ENCODE data around the gene CHAD. TPM values are rescaled to one million over a fixed set of nuclear protein-coding genes. Genes with fewer than 3 reads are reported as not detected.

The CHAD gene
- total RNA-seq, 1 donor from 2014 or later: not detected

DNA sequence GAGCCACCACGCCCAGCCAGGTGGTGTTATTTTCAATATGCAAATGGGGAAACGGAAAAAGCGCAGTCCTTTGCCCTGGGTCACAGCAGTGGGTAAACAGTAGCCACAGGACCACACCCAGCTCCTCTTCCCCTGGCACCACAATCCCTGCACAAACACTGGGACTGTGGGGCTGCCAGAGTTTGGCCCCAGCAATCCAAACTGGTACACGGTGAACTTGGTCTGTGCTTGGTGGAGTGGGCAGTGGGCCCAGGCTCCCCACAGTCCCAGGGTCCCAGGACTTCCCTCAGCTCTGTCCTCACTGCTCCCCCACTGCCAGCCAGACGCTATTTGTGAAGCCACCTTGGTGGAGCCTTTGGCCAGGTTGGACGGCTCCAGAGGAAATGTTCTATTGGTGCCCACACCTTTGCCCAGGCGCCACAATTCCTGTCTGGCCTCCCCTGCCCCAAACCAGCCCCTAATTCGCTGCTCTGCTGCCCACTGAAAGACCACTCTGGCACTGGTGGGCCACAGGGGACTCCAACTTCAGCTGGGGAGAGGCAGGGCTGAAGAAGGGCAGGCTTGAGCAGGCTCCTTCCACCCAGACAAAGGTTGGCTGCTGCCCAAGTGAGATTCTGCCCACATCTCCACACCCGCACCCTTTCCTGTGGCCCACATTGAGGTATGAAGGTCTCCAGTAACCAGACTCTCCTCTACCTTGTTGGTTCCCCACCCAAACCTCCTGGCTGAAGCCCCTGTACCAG is 2.1 kb downstream of the CHAD start:
- Mint-ChIP-seq H3K27me3 (ENCODE audit: unreplicated experiment) (peaks cover 13% of the 10 kb centered on the region), H3K27ac (ENCODE audit: unreplicated experiment) (no peak overlapping the region), H3K36me3 (ENCODE audit: unreplicated experiment) (no peaks in the 10 kb centered on the region), H3K4me3 (ENCODE audit: unreplicated experiment) (no peak overlapping the region), H3K9me3 (ENCODE audit: unreplicated experiment) (peaks cover 1% of the 10 kb centered on the region), H3K4me1 (ENCODE audit: low read depth, unreplicated experiment) (no peaks in the 10 kb centered on the region)
- TF ChIP-seq, protein P1, sequence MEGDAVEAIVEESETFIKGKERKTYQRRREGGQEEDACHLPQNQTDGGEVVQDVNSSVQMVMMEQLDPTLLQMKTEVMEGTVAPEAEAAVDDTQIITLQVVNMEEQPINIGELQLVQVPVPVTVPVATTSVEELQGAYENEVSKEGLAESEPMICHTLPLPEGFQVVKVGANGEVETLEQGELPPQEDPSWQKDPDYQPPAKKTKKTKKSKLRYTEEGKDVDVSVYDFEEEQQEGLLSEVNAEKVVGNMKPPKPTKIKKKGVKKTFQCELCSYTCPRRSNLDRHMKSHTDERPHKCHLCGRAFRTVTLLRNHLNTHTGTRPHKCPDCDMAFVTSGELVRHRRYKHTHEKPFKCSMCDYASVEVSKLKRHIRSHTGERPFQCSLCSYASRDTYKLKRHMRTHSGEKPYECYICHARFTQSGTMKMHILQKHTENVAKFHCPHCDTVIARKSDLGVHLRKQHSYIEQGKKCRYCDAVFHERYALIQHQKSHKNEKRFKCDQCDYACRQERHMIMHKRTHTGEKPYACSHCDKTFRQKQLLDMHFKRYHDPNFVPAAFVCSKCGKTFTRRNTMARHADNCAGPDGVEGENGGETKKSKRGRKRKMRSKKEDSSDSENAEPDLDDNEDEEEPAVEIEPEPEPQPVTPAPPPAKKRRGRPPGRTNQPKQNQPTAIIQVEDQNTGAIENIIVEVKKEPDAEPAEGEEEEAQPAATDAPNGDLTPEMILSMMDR (IDR thresholded peaks at IDR 0.05; ENCODE audit: partially characterized antibody, unreplicated experiment): no peak
- DNase-seq: no peak

DNA sequence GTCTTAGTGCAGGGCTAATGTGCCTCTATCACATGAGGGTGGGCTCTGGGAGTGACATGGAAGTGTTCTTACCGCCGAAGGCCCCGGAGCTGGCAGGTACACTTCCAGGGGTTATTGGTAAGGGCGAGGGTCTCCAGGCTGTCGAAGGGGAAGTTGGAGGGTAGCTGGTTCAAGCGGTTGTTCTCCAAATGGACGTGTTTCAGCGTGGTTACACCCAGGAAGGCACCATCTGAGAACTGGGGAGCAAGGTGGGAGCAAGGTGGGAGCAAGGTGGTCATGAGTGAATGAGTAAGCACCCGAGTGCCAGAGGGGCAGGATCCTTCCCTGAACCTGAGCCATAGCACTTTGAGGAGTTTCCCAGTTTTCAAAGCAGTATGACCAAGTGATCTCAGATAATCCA is 3.0 kb downstream of the CHAD start:
- Mint-ChIP-seq H3K4me1 (ENCODE audit: low read depth, unreplicated experiment) (no peaks in the 10 kb centered on the region), H3K4me3 (ENCODE audit: unreplicated experiment) (no peak overlapping the region), H3K27me3 (ENCODE audit: unreplicated experiment) (peaks cover 13% of the 10 kb centered on the region), H3K9me3 (ENCODE audit: unreplicated experiment) (peaks cover 1% of the 10 kb centered on the region), H3K36me3 (ENCODE audit: unreplicated experiment) (no peaks in the 10 kb centered on the region), H3K27ac (ENCODE audit: unreplicated experiment) (no peak overlapping the region)
- TF ChIP-seq, protein P1 (IDR thresholded peaks at IDR 0.05; ENCODE audit: partially characterized antibody, unreplicated experiment): no peak
- DNase-seq: no peak

DNA sequence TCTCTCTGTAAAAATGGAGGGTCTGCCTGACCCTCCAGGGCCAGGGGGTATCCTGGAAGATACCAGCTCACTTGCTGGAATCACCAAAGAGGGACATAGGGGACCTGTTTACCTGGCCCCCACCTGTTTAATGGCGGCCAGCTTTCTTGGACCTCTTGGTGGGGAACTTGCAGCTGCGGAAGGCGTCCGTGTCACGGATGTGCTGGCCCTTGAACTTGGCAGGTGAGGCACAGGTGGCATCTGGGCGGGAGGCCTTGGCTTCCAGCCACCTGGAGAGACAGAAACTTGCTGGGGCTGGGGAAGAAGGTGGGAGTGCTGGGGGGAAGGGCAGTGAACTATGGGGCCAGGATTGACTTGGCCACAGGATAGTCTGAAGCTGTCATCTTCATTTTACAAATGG is 3.5 kb downstream of the CHAD start:
- DNase-seq: no peak
- H3K4me1 Mint-ChIP-seq (ENCODE audit: low read depth, unreplicated experiment): peaks cover 2% of the 10 kb centered on the region
- no peak overlapping the region for H3K4me3 Mint-ChIP-seq (ENCODE audit: unreplicated experiment)
- H3K9me3 Mint-ChIP-seq (ENCODE audit: unreplicated experiment): peaks cover 1% of the 10 kb centered on the region
- TF ChIP-seq, protein P1 (IDR thresholded peaks at IDR 0.05; ENCODE audit: partially characterized antibody, unreplicated experiment): no peak
- no peaks in the 10 kb centered on the region for H3K36me3 Mint-ChIP-seq (ENCODE audit: unreplicated experiment)
- H3K27ac Mint-ChIP-seq (ENCODE audit: unreplicated experiment): no peak overlapping the region
- H3K27me3 Mint-ChIP-seq (ENCODE audit: unreplicated experiment): peaks cover 11% of the 10 kb centered on the region

DNA sequence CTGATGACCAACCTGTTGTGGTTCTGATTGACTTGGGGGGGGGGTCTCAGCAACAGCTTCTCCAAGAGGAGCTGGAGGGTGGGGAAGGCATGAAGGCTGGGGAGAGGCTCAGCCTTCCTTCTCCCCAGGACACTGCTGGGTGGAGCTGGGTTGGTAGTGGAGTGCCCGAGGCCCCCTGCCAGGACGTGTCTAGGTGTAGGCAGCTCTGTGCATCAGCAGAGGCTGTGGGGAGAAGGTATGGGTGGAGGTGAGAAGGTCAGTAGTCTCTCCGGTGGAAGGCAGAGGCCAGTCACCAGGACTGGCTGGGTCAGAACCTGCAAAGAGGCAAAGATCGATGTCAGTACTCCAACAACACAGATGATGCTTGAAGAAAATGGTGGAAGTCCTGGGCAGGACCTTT is 3.9 kb downstream of the CHAD start:
- Mint-ChIP-seq H3K27ac (ENCODE audit: unreplicated experiment) (no peak overlapping the region), H3K27me3 (ENCODE audit: unreplicated experiment) (peaks cover 11% of the 10 kb centered on the region), H3K4me3 (ENCODE audit: unreplicated experiment) (no peak overlapping the region), H3K36me3 (ENCODE audit: unreplicated experiment) (no peaks in the 10 kb centered on the region), H3K4me1 (ENCODE audit: low read depth, unreplicated experiment) (peaks cover 6% of the 10 kb centered on the region), H3K9me3 (ENCODE audit: unreplicated experiment) (peaks cover 1% of the 10 kb centered on the region)
- TF ChIP-seq, protein P1 (IDR thresholded peaks at IDR 0.05; ENCODE audit: partially characterized antibody, unreplicated experiment): no peak
- DNase-seq: no peak

DNA sequence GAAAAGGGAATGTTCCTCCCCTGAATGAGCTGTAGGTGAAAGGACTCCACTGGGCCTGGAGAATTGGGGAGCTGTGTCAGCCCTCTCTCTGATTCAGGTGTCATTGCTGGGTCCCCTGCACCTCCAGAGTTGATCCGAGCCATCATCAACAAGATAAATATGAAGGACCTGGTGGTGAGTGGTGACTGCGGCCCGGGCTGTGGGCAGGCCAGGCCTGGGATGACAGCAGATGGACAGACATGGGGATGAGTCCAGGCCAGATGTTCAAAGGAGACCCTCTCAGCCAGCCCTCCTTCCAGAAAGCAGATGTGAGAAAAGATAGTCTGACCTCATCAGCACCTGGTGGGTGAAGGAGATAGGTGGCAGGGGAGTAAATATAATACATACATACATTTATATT is 4.6 kb downstream of the CHAD start:
- Mint-ChIP-seq H3K27ac (ENCODE audit: unreplicated experiment) (no peak overlapping the region), H3K36me3 (ENCODE audit: unreplicated experiment) (no peaks in the 10 kb centered on the region), H3K4me1 (ENCODE audit: low read depth, unreplicated experiment) (peaks cover 11% of the 10 kb centered on the region), H3K4me3 (ENCODE audit: unreplicated experiment) (no peak overlapping the region), H3K9me3 (ENCODE audit: unreplicated experiment) (peaks cover 1% of the 10 kb centered on the region), H3K27me3 (ENCODE audit: unreplicated experiment) (peaks cover 11% of the 10 kb centered on the region)
- TF ChIP-seq, protein P1 (IDR thresholded peaks at IDR 0.05; ENCODE audit: partially characterized antibody, unreplicated experiment): no peak
- DNase-seq: no peak

Data from glutamatergic neuron (in vitro differentiated cells).